ENCODE data around the gene MEGF10. TPM values are rescaled to one million over a fixed set of nuclear protein-coding genes. Genes with fewer than 3 reads are reported as not detected.

Gene MEGF10
- total RNA-seq, 1 experiment from 2014 or later = 26.4 TPM

- no peak for DNase-seq (ENCODE audit: low read depth)
These were observed 34.2 kb downstream of the MEGF10 start for GRCh38 chr5:127324756-127325155.

- no peak for DNase-seq (ENCODE audit: low read depth)
These were observed 35.8 kb downstream of the MEGF10 start for GRCh38 chr5:127326431-127326830.

GRCh38 chr5:127326976-127327755, 36.6 kb downstream of the MEGF10 start:
- no peak for DNase-seq (ENCODE audit: low read depth)

- DNase-seq (ENCODE audit: low read depth) = peak; percentile 82
These were observed 39.5 kb downstream of the MEGF10 start for GRCh38 chr5:127330116-127330515.

- DNase-seq (ENCODE audit: low read depth) = no peak
These were observed 41.5 kb downstream of the MEGF10 start for GRCh38 chr5:127331890-127332649.

- DNase-seq (ENCODE audit: low read depth) = no peak
These were observed 42.9 kb downstream of the MEGF10 start for GRCh38 chr5:127333483-127333882.

- DNase-seq (ENCODE audit: low read depth) = no peak
These were observed 44.8 kb downstream of the MEGF10 start for GRCh38 chr5:127335381-127335780.

GRCh38 chr5:127337876-127338275, 47.3 kb downstream of the MEGF10 start:
- DNase-seq (ENCODE audit: low read depth) = no peak

GRCh38 chr5:127338501-127338900, 47.9 kb downstream of the MEGF10 start:
- DNase-seq (ENCODE audit: low read depth) = no peak

- DNase-seq (ENCODE audit: low read depth) = peak; percentile 83
These were observed 50.0 kb downstream of the MEGF10 start for GRCh38 chr5:127340606-127341005.

GRCh38 chr5:127342364-127342763, 51.8 kb downstream of the MEGF10 start:
- no peak for DNase-seq (ENCODE audit: low read depth)

- no peak for DNase-seq (ENCODE audit: low read depth)
These were observed 52.7 kb downstream of the MEGF10 start for GRCh38 chr5:127343313-127343712.

- no peak for DNase-seq (ENCODE audit: low read depth)
These were observed 53.3 kb downstream of the MEGF10 start for GRCh38 chr5:127343866-127344265.

GRCh38 chr5:127344931-127345330, 54.3 kb downstream of the MEGF10 start:
- DNase-seq (ENCODE audit: low read depth) = no peak

GRCh38 chr5:127351418-127351817, 60.8 kb downstream of the MEGF10 start:
- peak; percentile 58 for DNase-seq (ENCODE audit: low read depth)

GRCh38 chr5:127352068-127352467, 61.5 kb downstream of the MEGF10 start:
- no peak for DNase-seq (ENCODE audit: low read depth)

GRCh38 chr5:127353327-127353726, 62.7 kb downstream of the MEGF10 start:
- DNase-seq (ENCODE audit: low read depth) = no peak

- no peak for DNase-seq (ENCODE audit: low read depth)
These were observed 63.2 kb downstream of the MEGF10 start for GRCh38 chr5:127353796-127354195.

- peak; percentile 31 for DNase-seq (ENCODE audit: low read depth)
These were observed 64.7 kb downstream of the MEGF10 start for GRCh38 chr5:127355337-127355736.

- DNase-seq (ENCODE audit: low read depth) = peak; percentile 97
These were observed 67.7 kb downstream of the MEGF10 start for GRCh38 chr5:127358284-127358683.

- DNase-seq (ENCODE audit: low read depth) = peak; percentile 80
These were observed 68.1 kb downstream of the MEGF10 start for GRCh38 chr5:127358740-127359139.

- DNase-seq (ENCODE audit: low read depth) = no peak
These were observed 68.9 kb downstream of the MEGF10 start for GRCh38 chr5:127359502-127359901.

- DNase-seq (ENCODE audit: low read depth) = no peak
These were observed 72.8 kb downstream of the MEGF10 start for GRCh38 chr5:127363403-127363802.
